GM21360 (cell line): ENCODE data around the gene NIPAL3.

ENCODE experiments used
- ATAC-seq: cut with Tn5 transposase; IDR thresholded peaks from one replicate; pipeline ENCODE4 v1.9.1; 2021; ENCODE audit warnings: mild to moderate bottlenecking, moderate library complexity; ENCODE audit not compliant: unreplicated experiment

NIPAL3 gene

DNA sequence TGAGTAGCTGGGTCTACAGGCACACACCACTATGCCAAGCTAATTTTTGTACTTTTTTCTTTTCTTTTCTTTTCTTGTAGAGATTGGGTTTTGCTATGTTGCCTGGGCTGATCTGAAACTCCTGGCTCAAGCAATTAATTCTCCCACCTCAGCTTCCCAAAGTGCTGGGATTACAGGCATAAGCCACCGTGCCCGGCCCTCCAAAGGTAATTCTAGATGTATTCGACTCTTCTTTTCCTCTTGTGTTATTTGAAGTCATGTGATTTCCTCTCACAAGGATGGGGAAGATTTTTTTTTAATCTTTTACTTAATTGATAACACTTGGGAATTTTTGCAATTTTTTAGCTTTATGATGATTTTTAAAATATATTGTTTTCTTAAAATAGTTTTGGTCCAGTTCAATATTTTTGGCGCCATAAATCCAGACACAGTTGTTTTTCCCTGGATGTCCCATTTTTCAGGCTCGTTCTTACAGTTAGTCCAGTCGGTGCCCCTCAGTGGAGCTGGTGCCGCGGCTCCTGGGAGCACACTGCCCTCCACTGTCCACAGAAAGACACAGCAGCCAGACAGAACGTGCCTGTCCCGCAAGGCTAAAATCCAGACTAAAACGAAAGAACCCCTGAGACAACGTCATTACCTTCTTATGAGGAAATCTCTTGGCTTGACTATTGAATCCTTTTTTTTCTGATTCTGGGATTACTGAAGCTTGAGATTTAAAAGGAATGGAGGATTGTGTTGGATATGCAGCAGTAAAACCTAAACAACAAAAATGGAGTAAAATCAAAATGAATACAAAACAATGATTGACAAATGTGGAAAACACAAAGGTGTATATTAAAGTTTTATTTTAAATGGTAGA lies 24.4 kb upstream of the NIPAL3 start:
- peak; percentile 61 for ATAC-seq

DNA sequence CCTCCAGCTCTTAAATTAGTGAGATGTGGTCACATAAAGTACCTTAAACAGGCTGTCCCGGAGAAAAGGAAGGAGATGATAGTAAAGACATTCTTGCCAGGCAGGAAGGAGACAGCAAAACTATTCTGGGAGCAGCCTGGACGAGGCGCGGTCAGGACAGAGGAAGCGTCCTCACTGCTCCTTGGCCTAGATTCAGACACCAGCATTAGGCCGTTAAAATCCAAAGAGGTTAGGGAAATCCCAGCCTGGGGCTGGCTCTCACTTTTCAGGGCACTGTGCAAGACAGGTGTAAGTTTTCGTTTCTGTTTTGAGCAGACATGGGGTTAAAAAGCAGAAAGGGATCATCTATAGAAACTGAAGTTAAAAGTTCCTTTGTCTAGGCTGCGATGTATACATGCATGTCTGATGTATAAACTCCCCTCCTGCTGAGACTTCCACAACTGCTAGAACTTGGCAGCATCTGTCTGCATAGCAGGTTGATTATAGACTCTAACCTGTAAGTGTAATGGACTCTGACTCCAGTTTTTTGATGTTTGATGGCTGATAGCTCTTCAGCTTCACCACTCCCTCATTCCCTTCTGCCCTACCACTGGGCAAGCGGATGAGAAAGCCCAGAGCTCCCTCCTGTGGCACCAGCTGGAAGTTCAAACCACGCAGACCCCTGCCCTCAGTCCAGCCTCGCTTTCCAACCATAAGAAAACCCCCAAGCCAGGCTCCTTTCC lies 23.6 kb upstream of the NIPAL3 start:
- ATAC-seq: peak; percentile 61

DNA sequence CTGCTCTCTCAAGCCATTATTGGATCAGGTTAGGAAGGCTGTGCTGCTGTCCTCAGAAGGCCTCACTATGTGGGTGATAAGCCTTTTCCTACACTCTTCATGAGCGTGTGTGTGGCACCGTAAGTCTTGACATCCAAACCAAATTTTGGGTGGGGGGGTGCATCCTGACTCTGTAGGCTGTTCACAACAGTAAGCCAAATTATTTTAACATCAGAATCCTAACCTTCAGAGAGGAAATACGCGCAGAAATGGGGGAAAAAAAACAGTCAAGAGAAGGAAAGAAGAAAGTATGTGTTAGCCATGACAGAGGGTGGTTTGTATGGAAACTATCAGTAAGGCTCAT lies 23.0 kb upstream of the NIPAL3 start:
- no peak for ATAC-seq

DNA sequence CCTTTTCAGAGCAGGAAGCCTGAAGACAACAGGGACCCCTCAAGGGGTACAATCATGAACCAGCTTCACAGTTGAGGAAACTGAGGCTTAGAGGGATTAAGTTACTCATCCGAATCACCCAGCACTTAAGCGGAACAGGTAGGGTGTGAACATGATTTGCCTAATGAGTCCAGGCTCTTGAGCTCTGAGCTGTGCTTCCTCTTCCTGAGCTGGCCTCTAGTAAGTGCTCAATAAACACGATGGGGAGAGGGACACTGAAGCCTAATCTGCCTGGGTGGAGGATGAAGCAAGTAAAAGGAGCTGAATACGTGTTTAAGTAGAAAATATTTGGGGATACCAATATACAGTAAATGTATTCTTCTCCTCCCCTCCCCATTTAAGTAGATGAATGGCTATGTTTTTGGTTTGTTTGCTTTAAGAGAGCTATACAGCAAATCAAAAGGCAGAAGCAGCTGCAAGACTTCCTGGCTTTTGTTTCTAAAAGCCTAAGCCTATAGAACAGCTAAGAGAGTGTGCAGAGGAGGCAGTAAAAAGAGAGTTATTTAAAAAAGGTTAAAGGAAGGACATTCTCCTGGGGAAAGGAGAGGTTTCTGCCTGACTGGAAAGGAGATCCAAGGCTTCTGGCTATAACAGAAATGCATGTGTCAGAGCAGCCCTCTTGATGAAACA lies 22.5 kb upstream of the NIPAL3 start:
- no peak for ATAC-seq

DNA sequence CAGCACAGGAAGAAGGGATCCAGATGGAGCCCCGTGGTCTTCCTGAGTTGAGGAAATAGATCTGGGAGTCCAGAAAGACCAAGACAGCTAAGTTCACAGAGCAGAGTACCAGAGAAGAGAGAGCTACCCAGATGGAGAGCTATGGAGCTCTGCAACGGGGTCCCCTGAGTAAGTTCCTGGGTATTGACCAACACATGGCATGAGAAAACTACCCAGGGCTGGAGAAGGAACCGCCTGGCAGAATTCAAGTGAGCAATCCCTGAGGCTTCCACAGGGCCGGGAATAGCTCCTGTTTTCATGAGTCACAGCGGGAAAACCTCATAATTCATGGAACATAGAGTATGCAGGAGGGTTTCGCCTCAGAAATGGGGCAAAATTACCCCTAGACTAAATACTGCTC lies 21.7 kb upstream of the NIPAL3 start:
- ATAC-seq: no peak

DNA sequence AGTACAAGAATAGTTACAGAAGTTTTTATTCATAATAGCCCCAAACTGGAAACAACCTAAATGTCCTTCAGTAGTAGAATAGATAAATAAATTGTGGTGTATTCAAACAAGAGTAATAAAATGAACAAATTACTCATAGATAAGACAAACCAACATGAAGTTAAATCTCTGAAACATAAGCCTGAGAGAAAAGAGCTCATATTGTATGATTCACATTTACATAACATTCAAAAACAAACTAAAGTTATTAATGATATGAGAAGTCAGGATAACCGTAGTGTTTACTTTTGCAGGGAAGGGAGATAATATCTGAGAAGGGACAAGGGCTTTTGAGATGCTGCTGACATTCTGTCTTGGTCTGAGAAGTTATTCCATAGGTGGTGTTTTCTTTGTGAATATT lies 15.5 kb upstream of the NIPAL3 start:
- no peak for ATAC-seq

DNA sequence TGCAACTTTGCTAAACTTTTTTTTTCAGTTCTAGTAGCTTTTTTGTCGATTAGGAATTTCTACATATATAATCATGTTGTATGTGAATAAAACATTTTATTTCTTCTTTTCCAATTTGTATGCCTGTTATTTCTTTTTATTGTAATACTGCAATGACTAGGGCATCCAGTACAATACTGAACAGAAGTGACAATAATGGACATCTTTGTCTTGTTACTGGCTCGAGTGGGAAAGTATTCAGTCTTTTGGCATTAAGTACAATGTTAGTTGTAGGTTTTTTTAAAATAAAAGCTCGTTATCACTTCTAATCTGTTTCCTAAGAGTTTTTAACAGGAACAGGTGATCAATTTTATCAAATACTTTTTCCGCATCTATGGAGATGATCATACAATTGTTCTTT lies 11.8 kb upstream of the NIPAL3 start:
- ATAC-seq: no peak

DNA sequence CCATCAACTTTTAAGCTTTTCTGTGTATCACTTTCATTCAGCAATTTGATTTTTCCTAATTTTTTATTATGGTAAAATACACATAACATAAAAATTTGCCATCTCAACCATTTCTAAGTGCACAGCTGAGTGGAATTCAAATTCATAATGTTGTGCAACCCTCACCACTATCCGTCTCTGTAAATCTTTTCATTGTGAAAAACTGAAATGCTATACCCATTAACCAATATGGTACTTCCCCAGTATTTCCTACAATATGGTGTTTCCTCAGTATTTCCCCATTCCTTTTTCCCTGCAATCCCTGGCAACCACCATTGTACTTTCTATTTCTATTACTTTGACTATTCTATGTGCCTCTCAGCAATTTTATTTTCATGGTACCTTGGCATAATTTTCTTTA lies 8.8 kb upstream of the NIPAL3 start:
- ATAC-seq: no peak

DNA sequence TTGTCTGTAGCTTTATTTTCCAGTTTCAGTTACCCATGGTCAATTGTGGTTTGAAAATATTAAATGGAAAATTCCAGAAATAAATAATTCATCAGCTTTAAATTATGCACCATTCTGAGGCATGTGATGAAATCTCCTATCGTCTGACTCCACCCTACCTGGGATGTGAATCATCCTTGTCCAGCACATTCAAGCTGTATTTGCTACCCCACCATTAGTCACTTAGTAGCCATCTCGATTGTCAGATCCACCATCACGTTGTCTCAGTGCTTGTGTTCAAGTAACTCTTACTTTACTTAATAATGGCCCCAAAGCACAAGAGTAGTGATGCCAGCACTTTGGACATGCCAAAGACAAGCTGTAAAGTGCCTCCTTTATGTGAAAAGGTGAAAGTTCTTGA lies 6.1 kb upstream of the NIPAL3 start:
- ATAC-seq: no peak

DNA sequence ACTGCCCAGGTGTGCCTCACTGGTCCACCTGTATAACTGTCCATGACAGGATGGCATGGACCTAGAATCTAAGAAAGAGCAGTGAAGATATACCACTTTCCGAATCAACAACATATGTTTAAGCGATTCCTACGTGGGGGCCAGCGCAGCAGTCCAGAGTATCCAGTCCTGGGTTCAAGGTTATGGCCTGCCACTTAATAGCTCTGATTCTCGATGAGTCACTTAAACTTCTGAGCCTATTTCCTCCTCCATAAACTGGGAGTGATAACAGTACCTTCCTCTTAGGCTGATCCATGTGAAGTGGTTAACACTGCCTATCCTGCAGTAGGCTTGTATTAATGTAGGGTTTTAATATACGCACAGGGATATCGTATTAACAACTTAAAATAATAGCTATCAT lies 4.9 kb upstream of the NIPAL3 start:
- ATAC-seq: no peak

DNA sequence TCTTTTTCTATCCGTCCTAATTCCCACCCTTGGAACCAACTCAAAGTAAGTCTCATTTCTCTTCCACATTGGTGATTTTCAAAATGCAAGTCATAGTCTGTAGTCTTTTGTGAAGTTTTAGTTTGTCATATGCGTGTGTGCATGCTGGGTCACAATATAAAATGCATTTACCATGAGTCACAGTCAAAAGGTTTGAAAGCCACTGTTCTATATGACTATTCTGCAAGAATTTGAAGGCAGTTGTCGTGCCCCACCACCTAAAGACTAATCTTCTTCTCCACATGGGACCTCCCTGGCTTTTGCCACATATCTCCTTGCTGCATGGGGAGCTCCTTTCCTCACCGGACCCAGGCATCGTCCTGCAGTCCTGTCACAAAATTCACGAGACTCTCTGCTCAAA lies 3.6 kb upstream of the NIPAL3 start:
- no peak for ATAC-seq

DNA sequence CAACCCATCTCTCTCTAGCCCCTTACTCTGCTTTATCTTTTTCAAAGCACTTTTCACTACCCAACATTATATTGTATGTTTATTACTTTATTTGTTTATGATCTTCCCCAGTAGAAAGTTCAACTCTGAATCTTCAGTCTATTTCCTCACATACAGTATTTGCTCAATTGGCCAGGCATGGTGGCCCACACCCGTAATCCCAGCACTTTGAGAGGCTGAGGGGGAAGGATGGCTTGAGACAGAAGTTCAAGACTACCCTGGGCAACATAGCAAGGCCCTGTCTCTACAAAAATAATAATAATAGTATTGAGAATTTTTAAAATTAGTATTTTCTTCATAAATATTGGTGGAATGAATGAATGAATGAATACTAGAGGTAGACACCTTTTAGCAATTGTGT lies 3.2 kb upstream of the NIPAL3 start:
- ATAC-seq: no peak

DNA sequence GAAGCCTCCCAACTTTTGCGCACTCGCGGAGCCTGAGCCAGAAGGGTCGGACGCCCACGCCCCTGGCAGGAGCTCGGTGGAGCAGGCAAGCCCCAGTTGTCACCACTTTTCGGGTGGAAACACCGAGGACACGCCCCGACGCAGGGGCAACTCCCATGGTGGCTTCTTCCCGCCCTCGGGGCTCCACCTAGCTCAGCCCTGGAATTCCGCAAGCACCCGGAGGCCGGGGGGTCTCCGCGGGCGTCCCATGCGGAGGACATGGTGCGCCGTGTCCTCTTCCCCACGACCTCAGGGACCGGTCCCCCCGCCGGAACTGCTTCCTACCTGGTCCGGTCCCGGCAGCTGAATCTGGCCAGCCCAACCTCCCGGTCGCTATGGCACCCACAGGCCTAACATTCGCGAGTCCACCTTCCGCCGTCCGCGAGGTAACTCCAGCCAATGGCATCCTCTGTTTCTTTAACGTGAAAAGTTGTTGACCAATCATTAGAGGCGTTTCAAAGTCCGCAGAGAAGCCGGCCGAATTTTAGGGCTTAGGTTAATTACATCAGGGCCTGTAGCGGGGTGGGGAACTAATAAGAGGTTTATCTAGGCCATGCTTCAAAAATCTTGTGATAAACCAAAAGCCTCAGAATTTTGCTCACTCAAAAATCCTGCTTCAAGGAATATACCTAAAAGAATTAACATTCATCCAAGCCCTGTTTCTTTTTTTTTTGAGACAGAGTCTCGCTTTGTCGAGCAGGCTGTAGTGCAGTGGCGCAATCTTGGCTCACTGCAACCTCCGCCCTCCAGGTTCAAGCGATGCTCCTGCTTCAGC lies 2.0 kb upstream of the NIPAL3 start, which contains the start of gene STPG1:
STPG1 (minus strand) TSS at position 433 of the 814 bp plus-strand sequence. CDS start 12,394 bp downstream, outside the sequence.
- no peak for ATAC-seq

DNA sequence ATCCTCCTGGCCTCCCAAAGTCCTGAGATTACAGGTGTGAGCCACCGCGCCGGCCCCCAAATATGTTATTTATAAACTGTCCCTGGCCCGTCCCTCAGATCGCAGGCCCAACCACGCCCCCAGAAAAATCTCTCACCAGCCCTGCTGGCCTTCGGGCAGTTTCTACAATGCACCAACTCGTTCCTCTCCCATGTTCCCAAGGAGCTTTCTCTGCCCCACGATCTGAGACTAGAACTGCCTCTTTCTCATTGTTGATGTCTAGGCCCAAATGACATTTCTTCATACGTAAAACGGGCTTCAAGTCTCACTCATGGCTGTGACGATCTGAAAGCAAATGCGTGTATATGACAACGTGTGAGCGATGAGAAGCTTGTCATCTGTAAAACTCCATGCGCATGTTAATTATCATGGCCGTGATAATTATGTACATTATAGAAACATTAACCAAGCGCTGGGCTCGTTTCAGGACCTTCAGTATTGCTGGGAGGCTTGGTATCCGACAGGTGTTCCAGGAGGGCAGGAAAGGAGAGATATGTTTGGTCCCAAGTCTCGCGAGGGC lies 748 bp upstream of the NIPAL3 start:
- ATAC-seq: no peak

DNA sequence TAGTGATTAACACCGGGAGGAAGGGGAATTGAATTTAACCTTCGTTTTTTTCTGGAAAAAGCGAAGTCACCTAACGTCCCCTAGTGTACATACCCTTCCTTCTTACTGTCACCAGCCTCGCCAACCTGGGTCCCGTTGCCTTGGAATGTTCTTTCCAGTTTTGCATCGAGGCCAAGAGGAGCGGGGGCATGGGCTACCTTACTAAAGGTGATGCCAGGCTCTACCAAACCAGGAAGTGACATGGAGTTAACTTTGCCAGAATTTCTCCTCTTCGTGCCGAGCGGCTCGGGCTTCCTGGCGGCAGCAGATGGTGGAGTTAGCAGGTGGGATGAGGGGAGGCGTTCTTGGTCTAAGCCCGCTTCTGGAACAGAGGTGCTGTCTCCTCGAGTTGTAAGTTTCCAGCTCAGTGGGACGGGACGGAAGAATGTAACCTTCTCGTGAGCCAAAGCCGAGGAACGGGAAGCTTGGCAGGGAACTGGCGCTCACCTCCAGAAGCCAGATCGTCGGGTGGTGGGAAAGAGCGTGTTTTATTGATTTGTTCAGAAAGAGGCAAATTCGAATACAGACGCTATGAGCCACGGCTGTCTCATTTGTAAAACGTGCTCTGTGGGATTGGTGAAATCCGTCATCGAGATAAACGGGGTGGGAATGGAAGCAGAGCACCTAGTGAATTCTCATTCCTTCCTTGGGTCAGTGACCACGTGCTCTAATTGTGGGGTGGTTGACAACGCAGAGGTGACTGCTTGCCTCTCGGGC lies 486 bp downstream of the NIPAL3 start:
- peak; percentile 2 for ATAC-seq

DNA sequence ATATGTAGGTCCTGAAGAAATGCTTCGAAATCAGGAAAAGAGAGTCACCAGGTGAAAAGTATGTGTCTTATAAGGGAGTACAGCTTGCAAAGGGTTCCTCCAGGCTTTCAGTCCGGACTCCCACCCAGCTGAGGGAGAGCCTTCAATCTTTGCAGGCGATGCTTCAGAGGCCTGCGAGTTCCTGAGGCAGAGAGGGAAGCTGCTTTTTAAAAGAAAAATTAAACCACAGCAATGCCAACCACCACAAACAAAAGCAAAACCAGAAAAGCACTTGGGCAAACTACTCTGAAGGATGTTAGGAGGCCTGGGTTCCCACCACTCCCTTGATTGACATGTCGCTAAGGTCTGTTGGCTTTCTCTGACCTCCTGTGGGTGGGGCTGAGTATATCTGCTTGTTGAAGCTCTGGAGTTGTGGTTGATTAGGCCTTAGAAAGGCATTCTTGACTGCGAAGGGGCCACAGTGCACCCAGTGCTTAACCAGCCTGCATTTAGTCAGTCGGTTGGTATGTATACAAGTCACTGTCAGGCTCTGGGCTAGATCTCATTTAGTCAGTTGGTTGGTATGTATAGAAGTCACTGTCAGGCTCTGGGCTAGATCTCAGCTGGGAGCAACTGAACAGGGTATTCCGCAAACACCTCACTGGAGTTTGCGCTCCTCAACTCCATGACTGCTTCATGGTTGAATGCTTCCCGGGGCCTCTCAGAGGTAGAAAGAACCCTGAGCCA lies 1.2 kb downstream of the NIPAL3 start:
- ATAC-seq: no peak

DNA sequence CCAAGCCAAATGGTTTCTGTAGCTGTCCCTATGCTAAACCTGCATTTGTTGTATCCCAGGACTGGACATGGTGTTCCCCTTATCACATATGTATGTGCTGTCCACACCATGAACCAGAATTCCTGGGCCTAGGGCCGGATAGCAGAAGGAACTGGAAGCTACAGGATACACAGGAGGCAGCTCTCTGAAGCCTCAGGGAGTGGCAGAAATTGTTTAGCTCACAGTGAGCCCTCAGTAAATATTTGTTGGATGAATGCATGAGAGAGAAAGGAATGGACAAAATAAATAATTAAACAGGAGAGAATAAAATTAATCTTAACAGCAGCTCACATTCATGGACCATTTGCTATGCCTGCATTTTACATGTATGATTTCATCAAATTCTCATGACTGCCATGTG lies 2.1 kb downstream of the NIPAL3 start:
- ATAC-seq: no peak

DNA sequence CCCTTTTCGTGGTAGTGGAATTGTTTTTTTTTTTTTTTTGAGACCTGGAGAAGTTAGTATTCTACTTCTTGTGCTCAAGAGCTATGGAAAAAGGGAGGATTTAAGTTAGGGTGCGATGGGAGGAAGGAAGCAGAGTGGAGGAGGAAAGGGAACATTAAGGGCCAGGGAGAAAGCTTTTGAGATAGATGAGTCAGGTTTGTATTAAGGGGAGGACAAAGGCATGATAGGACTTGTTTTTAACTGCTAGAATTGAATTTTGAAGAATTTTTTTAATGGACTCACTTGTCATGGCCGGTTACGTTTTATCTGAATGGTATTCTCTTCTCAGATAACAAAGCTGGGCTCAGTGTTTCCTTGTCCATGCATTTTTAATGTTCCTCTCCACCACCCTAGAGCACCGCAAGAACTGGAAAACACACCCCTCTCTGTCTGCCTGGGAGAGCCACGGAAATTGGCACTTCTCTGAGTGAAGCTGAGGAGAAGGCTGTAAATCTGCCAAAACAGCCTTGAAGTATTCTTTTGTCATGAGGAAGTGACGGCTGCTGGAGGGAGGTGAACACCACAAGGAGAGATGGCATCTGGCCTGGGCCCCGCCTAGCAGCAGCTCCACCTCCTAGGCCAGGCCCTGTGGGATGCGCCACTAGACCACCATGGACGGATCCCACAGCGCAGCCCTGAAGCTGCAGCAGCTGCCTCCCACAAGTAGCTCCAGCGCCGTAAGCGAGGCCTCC lies 3.5 kb downstream of the NIPAL3 start:
- no peak for ATAC-seq

DNA sequence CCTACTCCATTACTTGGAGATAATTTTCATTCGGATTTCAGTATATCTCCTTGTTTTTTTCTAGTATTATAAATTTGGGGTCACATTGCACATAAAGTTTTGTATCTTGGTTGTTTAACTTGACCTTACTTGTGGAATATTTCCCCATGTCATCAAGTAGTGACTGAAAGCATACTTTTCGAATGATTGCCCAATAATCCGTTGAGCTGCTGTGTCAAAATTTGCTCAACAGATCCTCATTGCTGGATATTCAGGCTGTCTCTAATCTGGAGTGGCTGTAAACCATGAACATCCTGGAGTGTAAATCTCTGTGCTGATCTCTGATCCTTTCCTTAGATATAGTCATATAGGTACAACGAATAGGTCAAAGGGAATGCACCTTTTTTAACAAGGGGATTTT lies 4.9 kb downstream of the NIPAL3 start:
- no peak for ATAC-seq
